ENCODE measurements around the gene ZMYND11.

ZMYND11 gene

DNA sequence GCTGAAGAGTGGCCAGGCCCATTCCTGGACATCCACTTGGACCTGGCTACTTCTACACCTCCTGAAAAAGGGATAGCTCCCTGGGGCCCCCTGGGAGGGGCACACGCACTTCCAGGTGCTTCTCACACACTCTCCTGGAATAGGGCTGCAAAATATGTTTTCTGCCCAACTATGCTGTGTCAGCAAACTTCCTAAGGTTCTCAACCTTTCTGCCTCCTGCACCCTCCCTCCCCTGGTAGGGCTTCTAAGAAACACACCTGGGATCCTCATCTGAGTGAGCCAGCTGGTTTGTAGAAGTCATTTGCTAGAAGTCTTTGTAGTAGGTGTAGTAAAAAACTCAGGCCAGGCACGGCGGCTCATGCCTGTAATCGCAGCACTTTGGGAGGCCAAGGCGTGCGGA, 136.5 kb downstream of the ZMYND11 start:
- no peak for TF ChIP-seq JUND (IDR thresholded peaks at IDR 0.05; ENCODE audit: low read depth)
- in situ Hi-C loops (cut with HindIII; ENCODE audit: low pct_unique_long_range_greater_than_20kb, low sequenced_read_pairs), result no loop called here
- DNase-seq (ENCODE audit: low read depth in 1 of 2, low spot score in 1 of 2), result no peak

DNA sequence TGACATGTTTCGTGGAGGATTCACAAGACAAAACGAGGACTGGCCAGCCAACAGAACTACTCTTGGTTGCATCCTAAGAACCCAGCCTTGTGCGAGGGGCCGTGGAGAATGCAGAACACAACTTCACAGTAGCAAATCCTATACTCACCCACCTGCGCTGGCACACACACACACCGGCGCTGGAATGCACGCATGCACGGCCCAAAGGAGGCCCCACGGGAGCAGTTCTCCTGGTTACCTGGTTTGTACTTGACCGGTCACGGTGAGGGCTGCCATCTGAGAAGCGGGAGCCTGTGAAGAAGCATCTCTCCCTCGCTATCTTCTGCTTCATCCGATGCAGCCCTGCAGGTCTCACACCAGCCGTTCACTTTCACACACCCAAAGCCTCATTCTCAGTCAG, 137.8 kb downstream of the ZMYND11 start:
- in situ Hi-C loops (cut with HindIII; ENCODE audit: low pct_unique_long_range_greater_than_20kb, low sequenced_read_pairs), result no loop called here
- DNase-seq (ENCODE audit: low read depth in 1 of 2, low spot score in 1 of 2), result no peak
- no peak for TF ChIP-seq JUND (IDR thresholded peaks at IDR 0.05; ENCODE audit: low read depth)

DNA sequence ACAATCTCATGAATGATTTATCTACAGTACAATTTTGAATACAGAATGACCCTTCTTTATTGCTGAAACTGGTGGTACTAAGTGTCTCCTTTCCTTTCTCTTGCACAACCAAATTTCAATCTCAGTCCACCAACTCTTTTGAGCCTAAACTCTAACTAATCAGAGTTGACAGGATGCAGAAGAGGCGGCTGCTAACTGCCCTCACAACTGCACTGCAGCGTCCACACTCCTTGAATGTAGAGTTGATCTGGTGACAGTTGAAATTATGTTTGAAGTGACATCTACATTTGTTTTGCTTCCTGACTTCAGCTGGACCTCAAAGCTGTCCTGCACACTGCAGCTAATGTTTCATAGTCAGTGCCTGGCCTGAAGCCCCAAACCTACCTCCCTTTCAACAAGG, 139.6 kb downstream of the ZMYND11 start:
- no peak for TF ChIP-seq JUND (IDR thresholded peaks at IDR 0.05; ENCODE audit: low read depth)
- in situ Hi-C loops (cut with HindIII; ENCODE audit: low pct_unique_long_range_greater_than_20kb, low sequenced_read_pairs), result no loop called here
- DNase-seq (ENCODE audit: low read depth in 1 of 2, low spot score in 1 of 2), result no peak

DNA sequence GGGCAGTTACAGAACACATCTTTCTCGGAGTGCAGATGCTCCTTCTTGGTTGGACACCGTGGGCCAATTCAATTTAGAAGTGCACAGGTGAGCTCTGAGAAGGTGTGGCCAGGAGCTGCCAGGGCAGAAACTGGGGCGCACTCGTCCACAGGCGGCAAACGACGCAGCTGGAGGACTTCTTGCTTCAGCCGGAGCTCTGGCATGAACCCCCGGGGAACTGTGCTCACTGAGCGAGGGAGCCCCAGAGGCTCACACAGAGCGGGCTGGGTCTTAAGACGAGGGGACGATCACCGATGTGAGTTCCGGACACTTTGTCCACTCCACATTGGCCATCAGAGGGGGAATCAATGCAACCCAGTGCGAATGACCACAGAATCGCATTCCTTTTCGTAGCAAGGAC, 140.4 kb downstream of the ZMYND11 start:
- in situ Hi-C loops (cut with HindIII; ENCODE audit: low pct_unique_long_range_greater_than_20kb, low sequenced_read_pairs), result no loop called here
- no peak for DNase-seq (ENCODE audit: low read depth in 1 of 2, low spot score in 1 of 2)

DNA sequence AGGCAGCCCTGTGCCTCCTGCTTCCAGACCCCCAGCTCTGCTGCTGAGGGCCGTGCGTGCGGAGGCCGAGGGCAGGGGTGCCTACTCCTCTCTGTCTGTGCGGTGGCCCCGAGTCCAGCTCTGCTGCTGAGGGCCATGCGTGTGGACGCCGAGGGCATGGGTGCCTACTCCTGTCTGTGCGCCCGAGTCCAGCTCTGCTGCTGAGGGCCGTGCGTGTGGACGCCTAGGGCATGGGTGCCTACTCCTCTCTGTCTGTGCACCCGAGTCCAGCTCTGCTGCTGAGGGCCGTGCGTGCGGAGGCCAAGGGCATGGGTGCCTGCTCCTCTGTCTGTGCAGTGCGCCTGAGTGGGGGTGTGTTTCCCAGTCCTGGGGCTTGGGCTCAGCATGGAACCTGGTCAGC, 142.7 kb downstream of the ZMYND11 start:
- no peak for DNase-seq (ENCODE audit: low read depth in 1 of 2, low spot score in 1 of 2)
- TF ChIP-seq JUND (IDR thresholded peaks at IDR 0.05; ENCODE audit: low read depth), result no peak
- in situ Hi-C loops (cut with HindIII; ENCODE audit: low pct_unique_long_range_greater_than_20kb, low sequenced_read_pairs), result no loop called here

More for the DNA sequence above, 140.4 kb downstream of the ZMYND11 start:
- no peak for TF ChIP-seq JUND (IDR thresholded peaks at IDR 0.05; ENCODE audit: low read depth)

DNA sequence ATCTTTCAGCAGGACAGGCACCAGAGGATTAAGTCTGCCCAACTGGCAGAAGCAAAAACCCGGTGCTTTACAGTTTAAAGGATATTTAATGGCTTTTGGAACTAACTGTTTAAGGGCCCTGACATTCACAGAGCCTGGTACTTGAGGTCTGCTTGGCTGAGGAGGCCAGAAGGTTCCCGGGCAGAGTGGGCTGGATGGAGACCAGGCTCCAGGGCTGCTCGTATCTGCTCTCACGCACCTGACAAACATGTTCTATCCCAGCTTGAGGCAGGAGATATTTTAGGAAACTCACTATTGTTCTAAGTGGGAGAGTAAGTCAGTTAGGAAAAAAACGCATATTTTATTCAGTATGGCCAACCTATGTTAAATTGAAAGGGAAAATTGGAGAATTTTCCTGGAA, 143.5 kb downstream of the ZMYND11 start:
- TF ChIP-seq JUND (IDR thresholded peaks at IDR 0.05; ENCODE audit: low read depth), result no peak
- in situ Hi-C loops (cut with HindIII; ENCODE audit: low pct_unique_long_range_greater_than_20kb, low sequenced_read_pairs), result no loop called here
- DNase-seq (ENCODE audit: low read depth in 1 of 2, low spot score in 1 of 2), result no peak

DNA sequence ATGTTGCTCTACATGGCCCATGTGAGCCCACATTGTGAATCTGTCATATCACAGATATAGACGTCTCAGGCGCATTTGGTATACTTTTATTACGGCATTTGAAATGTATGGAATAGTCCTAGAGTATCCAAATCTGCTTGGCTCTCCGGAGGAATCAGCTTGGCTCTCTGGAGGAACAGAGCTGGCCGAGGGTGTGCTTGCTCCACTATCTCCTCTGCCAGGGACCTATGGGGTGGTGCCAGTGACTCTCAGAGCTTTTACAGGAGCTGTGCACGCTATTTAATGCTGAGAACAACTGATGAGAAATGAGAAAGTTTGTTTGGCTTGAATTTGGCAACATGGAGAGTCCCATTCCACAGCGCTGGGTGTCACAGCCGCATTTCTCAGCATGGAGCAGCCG, 144.0 kb downstream of the ZMYND11 start:
- no peak for TF ChIP-seq JUND (IDR thresholded peaks at IDR 0.05; ENCODE audit: low read depth)
- in situ Hi-C loops (cut with HindIII; ENCODE audit: low pct_unique_long_range_greater_than_20kb, low sequenced_read_pairs), result no loop called here
- DNase-seq (ENCODE audit: low read depth in 1 of 2, low spot score in 1 of 2), result no peak

DNA sequence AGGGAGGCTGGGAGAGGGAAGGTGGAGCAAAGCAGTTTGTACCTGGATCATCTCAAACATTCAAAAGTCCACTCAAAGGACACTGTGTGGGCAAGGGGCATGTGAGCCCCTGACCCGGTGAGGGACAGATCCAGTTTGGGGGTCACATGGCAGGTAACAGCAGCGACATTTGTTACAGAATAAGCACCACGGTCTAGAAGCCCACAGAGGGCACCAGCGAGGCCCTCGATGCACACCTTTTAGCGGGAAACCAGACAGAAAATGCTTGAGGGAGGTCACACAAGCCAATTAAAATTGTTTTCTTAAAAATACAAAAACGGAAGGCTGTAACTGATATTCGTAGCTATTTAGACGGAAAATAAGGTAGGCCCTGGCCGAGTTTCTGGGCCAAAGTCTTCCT, 144.4 kb downstream of the ZMYND11 start:
- TF ChIP-seq JUND (IDR thresholded peaks at IDR 0.05; ENCODE audit: low read depth), result no peak
- in situ Hi-C loops (cut with HindIII; ENCODE audit: low pct_unique_long_range_greater_than_20kb, low sequenced_read_pairs), result no loop called here
- DNase-seq (ENCODE audit: low read depth in 1 of 2, low spot score in 1 of 2), result no peak

DNA sequence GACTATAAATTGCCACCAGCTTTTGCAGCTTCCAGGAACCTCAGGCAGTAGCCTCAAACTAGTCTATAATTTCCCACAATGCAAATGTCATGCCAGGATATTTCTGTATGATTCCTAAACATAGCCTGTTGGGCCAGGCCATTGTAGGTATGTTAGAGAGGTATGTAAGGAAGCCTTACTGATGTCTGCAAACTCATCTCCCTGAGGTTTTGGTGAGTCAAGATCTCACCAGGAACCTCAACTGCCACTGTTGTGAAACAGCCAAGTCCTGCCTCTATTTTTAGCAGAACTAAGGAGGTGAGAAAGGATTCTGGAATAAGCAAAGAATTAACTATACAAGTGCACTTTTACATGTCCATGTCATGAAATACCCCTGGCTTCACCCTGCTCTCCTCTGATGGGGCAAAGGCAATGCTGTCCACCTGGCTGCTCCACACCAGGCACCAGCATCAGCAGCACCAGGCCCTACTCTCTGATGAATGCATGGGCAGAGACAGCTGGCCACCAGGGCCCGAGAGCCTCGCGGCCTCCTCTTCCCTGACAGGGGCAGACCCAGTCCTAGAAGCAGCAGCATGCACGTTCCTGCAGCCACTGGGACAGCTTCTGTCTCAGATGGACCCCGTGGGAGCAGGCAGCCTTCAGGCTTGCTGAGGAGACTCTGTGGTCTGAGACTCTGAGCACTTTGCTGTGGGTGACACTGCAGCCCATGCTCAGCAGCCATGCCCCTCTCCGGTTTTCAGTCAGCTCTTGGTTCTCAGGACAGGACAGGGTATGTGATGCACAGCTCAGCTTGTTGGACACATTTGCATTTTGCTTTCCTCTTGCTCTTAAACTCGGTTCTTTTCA, 147.3 kb downstream of the ZMYND11 start:
- in situ Hi-C loops (cut with HindIII; ENCODE audit: low pct_unique_long_range_greater_than_20kb, low sequenced_read_pairs), result no loop called here
- DNase-seq (ENCODE audit: low read depth in 1 of 2, low spot score in 1 of 2), result no peak
- no peak for TF ChIP-seq JUND (IDR thresholded peaks at IDR 0.05; ENCODE audit: low read depth)

DNA sequence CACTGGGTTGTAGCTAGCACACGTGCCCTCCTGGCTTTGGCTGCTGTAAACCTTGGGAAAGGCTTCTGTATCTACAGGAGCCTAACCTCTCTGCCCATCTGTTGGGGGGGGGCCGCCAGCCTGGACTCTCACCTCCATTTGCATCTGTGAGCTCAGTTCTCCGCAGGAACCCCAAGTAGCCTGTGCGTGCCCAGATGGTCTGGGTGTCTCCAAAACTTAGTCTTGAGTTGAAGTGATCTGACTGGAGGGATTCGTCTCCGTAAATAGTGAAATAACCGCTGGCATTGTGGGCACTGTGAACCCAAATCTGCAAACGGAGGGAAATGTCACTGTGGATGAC, 147.9 kb downstream of the ZMYND11 start:
- in situ Hi-C loops (cut with HindIII; ENCODE audit: low pct_unique_long_range_greater_than_20kb, low sequenced_read_pairs), result no loop called here
- DNase-seq (ENCODE audit: low read depth in 1 of 2, low spot score in 1 of 2), result no peak
- no peak for TF ChIP-seq JUND (IDR thresholded peaks at IDR 0.05; ENCODE audit: low read depth)

DNA sequence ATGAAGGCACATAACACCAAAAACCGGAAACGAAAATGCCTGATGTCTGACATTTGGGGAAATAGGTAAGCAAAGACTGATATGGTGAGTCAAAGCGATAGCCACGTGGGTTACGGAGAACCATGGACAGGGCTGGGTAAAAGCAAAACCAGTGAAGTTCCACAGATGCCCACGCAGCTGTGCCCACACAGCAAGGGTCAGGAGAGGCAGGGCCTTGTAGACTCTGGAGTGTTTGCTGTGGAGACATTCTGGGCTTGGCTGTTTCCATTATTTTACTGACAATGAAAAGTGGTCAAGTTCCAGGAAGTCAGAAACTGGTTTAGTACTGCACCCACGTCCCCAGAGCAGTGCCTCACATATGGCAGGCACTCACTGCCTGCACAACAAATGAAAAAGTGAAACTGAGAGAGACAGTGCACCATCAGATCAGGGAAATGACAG, 148.7 kb downstream of the ZMYND11 start:
- in situ Hi-C loops (cut with HindIII; ENCODE audit: low pct_unique_long_range_greater_than_20kb, low sequenced_read_pairs), result no loop called here
- TF ChIP-seq JUND (IDR thresholded peaks at IDR 0.05; ENCODE audit: low read depth), result no peak
- DNase-seq (ENCODE audit: low read depth in 1 of 2, low spot score in 1 of 2), result no peak

DNA sequence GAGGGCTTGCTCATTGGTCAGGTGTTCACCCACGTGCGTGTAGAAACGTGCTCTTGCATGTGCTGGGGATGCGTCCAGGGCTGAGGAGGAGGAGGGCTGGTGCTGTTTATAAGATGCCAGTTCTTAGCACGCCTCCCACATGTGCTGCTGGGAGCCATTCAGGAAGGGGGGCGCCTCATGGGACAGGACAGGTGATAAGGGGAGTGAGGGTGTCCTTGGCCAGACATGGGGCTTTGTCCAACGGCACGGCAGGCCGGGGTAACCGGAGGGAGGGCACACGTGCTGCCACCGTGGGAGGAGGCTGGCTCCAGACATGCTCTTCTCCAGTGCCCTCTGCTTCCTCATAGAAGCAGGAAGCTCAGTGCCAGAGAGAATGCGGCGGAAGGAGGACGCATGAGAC, 150.0 kb downstream of the ZMYND11 start:
- in situ Hi-C loops (cut with HindIII; ENCODE audit: low pct_unique_long_range_greater_than_20kb, low sequenced_read_pairs), result no loop called here
- TF ChIP-seq JUND (IDR thresholded peaks at IDR 0.05; ENCODE audit: low read depth), result no peak
- DNase-seq (ENCODE audit: low read depth in 1 of 2, low spot score in 1 of 2), result no peak

DNA sequence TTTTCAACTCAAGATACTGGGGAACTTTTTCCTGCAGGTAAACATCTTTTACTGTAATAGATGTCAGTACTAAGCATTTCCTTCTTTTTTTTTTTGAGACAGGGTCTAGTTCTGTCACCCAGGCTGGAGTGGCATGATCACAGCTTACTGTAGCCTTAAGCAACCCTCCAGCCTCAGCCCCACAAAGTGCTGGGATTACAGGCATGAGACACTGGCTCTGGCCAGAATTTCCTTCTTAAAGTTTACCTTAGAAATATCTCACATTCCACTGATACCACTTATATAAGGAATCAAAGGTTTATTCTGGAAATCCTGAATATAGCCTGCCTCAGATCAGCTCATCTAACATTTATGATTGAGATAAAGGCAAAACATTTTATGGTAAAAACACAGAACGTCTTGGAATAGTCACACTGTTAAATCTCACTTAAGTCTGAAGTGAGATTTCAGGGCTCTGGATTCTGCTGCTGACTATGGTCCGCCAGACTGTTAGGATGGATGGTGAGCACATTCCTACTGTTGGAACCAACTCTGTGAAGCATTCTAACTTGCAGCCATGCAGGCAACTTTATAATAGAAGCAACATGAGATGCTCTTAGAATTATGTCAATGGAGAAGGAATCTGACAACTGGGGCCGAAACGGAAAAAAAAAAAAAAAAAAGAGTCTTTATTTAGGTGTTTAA, 151.9 kb downstream of the ZMYND11 start:
- no peak for TF ChIP-seq JUND (IDR thresholded peaks at IDR 0.05; ENCODE audit: low read depth)
- DNase-seq (ENCODE audit: low read depth in 1 of 2, low spot score in 1 of 2), result no peak
- in situ Hi-C loops (cut with HindIII; ENCODE audit: low pct_unique_long_range_greater_than_20kb, low sequenced_read_pairs), result no loop called here

All from T47D (cell line).